ENCODE results near the gene DGKE. TPM values are rescaled to one million over a fixed set of nuclear protein-coding genes. Genes with fewer than 3 reads are reported as not detected.

DGKE gene
- 5.2 and 8.6 TPM in 2 replicates for total RNA-seq

GRCh38 chr17:56833809-56834379 is at the start of gene DGKE, which contains the start of gene C17orf67:
TSS of gene DGKE (plus strand) at chr17:56834151. CDS start at chr17:56834796, 645 bp downstream.
TSS of gene C17orf67 (minus strand) at chr17:56833920. CDS start at chr17:56815810, 18,110 bp downstream.

GRCh38 chr17:56913867-56914580 is 80.1 kb downstream of the DGKE start, which contains the start of gene TRIM25:
TSS of gene TRIM25 (minus strand) at chr17:56914049. CDS start at chr17:56913988, 61 bp downstream.

Other genes with a start within 250 kb of the DGKE start
- 35.9 and 41.2 TPM in 2 replicates for gene NOG, start 240.5 kb upstream of the DGKE start, total RNA-seq
- gene C17orf67, start 231 bp upstream of the DGKE start, total RNA-seq: 0.64 and 3.3 TPM in 2 replicates
- 61.6 and 71.3 TPM in 2 replicates for gene TRIM25, start 79.9 kb downstream of the DGKE start, total RNA-seq
- 11.4 and 13.9 TPM in 2 replicates for gene COIL, start 126.9 kb downstream of the DGKE start, total RNA-seq
- 39.8 and 62.0 TPM in 2 replicates for gene SCPEP1, start 144.0 kb downstream of the DGKE start, total RNA-seq

Measured in mammary microvascular endothelial cell (primary cell).